DMS114 treated with DMSO at 0.1 percent for 48 hours (cell line): ENCODE measurements around the gene SPATA33.
"Not testable (repeated sequence)": the region's sequence is repeated elsewhere in the genome, so short reads cannot be mapped to it uniquely, and the experiment has no call there.

Source experiments
- DNase-seq: peaks from one replicate; lab custom pipeline; 2025; ENCODE audit not compliant: unreplicated experiment; lab: John Stamatoyannopoulos, UW

The SPATA33 gene

DNA sequence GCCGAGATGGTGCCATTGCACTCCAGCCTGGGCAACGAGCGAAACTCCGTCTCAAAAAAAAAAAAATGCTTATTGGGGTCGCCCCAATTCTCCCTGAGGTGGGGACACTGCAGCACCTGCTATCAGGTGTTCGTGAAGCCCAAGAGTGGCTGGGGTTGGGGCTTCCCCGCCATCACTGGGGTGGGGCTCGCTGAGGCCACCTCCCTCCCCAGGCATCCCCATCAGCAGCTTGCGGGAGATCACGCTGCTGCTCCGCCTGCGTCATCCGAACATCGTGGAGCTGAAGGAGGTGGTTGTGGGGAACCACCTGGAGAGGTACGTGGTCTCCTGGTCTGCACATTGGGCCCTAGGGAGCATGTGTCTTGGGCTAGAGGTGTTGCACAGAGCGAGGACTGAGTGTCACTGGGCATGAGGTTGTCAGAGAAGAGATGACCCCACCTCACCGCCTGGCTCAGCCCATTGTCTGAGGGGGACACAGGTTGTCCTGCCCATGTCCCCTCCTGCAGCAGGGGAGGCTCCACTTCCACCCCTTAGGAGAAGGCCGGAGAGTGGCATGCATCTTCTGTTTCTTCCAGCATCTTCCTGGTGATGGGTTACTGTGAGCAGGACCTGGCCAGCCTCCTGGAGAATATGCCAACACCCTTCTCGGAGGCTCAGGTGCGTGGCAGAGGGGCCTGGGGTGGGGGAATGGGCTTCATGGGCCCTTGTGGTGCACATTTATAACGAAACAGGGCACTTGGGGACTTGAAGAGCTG, 33.8 kb downstream of the SPATA33 start:
- no peak for DNase-seq

DNA sequence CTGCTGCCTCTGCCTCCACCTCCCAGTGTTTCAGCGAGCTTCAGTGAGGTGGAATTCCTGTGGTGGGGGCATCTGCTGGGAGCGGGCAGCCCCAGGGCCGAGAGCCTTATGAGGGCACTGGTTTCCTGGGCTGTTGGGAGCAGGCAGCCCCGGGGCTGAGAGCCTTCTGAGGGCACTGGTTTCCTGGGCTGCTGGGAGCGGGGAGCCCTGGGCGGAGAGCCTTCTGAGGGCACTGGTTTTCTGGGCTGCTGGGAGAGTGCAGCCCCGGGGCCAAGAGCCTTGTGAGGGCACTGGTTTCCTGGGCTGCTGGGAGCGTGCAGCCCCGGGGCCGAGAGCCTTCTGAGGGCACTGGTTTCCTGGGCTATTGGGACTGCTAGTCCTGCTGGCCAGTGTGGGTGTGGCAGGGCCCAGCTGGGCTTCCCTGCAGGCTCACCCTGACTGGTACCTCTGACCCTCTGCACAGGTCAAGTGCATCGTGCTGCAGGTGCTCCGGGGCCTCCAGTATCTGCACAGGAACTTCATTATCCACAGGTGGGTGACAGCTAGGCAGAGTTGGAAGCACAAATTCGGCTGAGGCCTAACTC, 34.4 kb downstream of the SPATA33 start:
- DNase-seq = no peak

GRCh38 chr16:89693289-89693731, 35.7 kb downstream of the SPATA33 start:
- DNase-seq = no peak

DNA sequence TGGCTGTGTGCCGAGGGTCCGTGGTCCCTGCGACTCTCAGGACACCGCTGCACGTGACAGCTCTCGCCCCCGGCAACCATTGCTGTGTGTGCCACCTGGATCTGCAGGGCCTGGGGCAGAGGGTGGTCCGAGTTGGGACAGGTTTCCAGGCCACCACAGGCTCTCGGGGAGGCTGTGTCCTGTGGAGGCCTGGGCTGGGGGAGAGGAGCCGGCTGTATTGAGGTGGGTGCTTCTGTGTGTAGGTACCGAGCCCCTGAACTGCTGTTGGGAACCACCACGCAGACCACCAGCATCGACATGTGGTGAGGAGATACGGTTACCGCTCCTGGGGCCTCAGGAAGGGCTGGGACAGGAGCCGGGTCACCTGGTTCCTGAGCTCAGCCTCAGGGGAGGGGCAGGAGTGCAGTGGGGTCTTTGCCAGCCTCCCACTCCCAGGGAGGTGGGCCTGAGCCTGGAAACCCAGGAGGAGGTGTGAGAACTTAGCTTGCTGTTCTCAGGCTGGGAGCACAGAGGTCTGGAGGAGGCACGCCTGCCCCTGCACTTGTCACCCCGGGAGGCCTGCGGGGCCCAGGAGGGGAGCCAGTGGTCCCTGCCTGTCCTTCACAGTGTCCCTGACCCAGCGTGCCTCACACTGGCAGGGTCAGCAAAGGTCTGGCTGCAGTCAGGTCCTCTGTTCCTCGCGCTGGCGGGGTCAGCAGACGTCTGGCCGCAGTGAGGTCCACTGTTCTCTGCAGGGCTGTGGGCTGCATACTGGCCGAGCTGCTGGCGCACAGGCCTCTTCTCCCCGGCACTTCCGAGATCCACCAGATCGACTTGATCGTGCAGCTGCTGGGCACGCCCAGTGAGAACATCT, 36.5 kb downstream of the SPATA33 start:
- no peak for DNase-seq

GRCh38 chr16:89694784-89695085, 37.1 kb downstream of the SPATA33 start:
- not testable (repeated sequence) for DNase-seq

DNA sequence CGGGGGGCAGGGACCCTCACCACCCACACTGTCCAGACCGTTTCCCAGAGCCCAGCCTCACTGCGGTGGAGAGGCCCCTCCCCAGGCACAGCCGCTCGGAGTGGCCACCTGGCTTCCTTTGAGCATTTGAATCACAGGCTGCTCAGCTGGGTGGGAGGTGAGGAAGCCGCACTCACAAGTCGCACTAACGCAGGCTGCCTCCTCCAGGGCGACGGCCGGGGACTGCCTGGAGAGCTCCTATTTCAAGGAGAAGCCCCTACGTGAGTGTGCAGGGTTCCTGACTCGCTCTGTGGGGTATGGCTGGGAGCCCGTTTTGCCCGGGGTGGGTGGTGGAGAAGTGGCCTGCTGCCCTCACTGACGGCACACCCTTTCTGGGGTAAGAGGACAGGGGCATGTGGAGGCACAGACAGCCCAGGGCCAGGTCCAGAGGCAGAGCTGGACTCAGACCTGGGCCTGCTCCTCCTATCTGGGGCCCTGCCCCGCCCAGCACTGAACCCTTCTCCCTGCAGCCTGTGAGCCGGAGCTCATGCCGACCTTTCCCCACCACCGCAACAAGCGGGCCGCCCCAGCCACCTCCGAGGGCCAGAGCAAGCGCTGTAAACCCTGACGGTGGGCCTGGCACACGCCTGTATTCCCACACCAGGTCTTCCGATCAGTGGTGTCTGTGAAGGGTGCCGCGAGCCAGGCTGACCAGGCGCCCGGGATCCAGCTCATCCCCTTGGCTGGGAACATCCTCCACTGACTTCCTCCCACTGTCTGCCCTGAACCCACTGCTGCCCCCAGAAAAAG, 37.6 kb downstream of the SPATA33 start:
- DNase-seq = no peak

DNA sequence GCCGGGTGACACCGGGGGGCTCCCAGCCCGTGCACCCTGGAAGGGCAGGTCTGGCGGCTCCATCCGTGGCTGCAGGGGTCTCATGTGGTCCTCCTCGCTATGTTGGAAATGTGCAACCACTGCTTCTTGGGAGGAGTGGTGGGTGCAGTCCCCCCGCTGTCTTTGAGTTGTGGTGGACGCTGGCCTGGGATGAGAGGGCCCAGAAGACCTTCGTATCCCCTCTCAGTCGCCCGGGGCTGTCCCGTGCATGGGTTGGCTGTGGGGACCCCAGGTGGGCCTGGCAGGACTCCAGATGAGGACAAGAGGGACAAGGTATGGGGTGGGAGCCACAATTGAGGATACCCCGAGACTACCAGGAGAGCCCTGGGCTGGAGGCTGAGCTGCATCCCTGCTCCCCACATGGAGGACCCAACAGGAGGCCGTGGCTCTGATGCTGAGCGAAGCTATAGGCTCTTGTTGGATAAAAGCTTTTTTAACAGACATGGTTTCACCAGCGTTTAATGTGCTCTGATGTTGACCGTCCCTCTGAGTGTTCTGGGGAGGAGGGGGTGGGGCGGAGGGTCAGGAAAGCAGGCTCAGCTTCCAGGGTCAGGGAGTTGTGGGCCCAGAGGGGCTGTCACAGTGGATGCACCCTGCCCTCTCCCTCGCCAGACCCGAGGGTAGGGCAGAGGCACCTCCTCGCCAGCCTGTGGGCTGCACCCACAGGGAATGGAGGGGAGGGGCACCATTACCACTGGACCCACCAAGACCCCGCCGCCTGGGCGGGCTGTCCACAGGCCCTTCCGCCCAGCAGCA, 38.4 kb downstream of the SPATA33 start:
- no peak for DNase-seq

GRCh38 chr16:89696670-89697128, 39.1 kb downstream of the SPATA33 start:
- no peak for DNase-seq

DNA sequence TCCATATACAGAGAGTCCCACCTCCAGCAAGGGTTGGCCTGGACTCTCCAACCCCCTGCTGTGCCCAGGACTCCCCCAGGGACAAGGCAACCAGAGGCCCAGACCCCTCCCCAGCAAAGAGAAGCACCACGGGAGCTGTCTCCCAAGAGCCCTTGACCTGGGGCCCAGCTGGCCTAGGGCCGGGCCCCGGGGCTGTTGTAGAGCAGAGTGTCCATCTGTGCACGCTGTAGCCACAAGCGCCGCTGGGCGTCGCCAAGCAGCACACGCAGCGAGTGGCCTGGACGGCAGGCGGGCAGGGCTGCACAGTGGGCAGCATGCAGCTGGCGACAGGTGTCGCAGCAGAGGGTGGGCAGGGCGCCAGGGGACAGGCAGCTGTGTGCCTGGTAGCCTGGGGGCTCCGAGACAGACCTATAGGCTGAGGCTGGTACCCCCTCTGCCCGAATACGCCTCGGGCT, 39.6 kb downstream of the SPATA33 start:
- DNase-seq = no peak

- DNase-seq = no peak
Observed at GRCh38 chr16:89697616-89698331, 40.1 kb downstream of the SPATA33 start.

- not testable (repeated sequence) for DNase-seq
Observed at GRCh38 chr16:89698717-89699116, 41.1 kb downstream of the SPATA33 start.

DNA sequence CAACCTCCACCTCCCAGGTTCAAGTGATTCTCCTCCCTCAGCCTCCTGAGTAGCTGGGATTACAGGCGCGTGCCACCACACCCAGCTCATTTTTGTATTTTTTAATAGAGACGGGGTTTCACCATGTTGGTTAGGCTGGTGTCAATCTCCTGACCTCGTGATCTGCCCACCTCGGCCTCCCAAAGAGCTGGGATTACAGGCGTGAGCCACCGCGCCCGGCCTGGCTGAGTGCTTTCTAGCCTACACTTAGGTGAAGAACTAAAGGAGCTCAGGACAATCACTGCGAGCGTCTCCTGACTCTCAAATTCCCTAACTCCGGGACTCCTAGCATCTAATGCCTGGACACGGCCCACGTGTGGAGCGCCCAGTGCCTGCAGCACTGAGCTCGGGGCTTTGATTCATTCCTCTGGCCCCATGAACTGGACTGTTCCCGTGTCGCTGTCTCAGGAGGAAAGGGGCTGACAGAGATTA, 42.0 kb downstream of the SPATA33 start:
- not testable (repeated sequence) for DNase-seq

GRCh38 chr16:89700100-89700648, 42.5 kb downstream of the SPATA33 start:
- peak; percentile 96 for DNase-seq

DNA sequence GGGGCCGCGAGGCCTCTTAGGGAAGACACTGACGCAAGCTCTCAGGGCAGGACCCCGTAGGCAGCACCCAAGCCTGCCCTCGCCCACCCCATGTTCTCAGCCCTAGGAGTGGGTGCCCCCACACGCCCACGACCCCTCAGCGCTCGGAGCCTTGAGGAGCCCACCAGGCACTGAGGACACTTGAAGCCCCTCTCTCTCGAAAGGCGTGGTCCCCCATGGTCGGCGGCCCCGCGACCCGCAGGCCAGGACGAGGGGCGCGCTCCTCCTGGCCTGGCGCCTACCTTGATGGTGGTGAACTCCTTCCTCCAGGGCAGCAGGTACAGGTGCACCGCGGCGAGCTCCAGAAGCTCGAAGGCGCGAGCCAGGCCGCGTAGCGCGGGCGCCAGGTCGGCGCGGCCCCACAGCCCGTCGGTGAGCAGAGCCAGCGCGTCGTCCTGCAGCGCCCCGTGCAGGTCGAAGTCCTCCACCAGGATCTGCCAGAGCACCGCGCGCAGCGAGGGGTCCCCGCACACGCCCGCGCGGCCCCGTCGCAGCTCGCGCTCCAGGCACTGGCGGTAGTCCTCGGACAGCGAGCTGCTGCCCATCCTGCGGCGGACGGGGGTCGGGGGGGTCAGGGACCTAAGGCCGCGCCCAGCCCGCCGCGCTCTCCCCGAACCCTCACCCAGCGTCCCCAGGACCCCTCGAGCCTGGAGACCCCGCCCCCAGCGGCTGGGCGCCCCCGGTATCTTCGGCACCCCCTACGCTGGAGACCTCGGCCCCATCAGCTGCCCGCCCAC, 43.2 kb downstream of the SPATA33 start:
- no peak for DNase-seq

- peak; percentile 85 for DNase-seq
Observed at GRCh38 chr16:89701425-89702406, 44.1 kb downstream of the SPATA33 start, which contains the start of gene SPATA2L. Gene SPATA2L, minus strand, starts transcription at chr16:89701705. Its CDS starts 473 bp downstream, at chr16:89701232.

DNA sequence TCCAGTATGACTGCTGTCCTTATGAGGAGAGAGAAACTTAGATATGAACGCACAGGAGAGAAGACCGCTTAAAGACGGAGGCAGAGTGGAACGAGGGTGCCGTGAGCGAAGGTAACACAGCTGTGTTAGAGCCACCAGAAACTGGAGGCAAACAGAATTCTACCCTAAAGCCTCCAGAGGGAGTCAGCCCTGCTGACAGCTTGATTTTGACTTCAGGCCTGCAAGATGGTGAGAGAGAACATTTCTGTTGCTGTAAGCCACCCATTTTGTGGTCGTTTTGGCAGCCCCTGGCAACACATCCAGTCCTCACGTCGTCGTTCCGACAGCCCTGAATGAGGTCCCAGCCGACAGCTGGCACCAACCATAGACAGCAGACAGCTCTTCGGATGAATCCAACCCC, 46.6 kb downstream of the SPATA33 start:
- DNase-seq = no peak

- no peak for DNase-seq
Observed at GRCh38 chr16:89705006-89705405, 47.4 kb downstream of the SPATA33 start.
